ENCODE measurements around the gene ZBBX.

The ZBBX gene

DNA sequence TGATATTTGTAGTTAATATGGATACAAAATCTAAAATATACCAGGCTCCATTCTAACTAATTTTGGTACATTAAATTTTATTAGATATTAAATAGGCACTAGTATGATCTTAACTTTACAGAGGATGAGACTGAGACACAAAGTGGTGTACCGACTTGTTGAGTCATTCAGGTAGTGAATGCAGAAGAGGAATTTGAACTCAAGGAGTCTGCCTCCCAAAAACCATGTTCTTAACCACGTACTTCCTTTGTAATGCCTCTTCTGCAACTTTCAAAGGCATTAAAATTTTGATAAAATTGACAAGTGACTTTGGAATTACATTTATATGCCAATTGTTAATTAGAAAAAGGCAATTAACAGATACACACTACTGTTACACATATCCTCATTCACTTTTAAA is 61.8 kb downstream of the ZBBX start:
- DNase-seq (ENCODE audit: low read depth): no peak

- no peak for DNase-seq (ENCODE audit: low read depth)
Measured at GRCh38 chr3:167306319-167306718, 73.8 kb downstream of the ZBBX start.

GRCh38 chr3:167305340-167305890 is 74.7 kb downstream of the ZBBX start:
- DNase-seq (ENCODE audit: low read depth): no peak

DNA sequence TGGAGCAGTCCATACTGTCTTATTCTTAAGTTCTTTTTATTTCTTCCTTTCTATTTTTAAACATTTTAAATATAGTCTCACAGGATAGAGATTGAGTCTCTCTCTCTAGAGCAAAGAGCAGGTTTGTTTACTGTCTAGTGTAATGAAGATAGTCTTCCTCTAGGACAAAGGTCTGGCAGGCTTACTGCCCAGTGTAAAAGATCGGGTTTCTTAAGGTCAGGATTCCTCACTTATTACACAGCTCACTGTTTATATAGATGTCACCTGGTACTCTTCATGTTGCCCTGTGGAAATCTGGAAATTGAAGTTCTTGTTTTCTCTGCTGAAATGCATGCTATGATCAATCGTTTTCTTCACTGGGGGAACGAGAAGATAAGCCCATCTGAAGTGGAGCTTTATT is 76.0 kb downstream of the ZBBX start:
- peak; percentile 33 for DNase-seq (ENCODE audit: low read depth)

- DNase-seq (ENCODE audit: low read depth): no peak
Measured at GRCh38 chr3:167302678-167303077, 77.4 kb downstream of the ZBBX start.

- no peak for DNase-seq (ENCODE audit: low read depth)
Measured at GRCh38 chr3:167300207-167300606, 79.9 kb downstream of the ZBBX start.

DNA sequence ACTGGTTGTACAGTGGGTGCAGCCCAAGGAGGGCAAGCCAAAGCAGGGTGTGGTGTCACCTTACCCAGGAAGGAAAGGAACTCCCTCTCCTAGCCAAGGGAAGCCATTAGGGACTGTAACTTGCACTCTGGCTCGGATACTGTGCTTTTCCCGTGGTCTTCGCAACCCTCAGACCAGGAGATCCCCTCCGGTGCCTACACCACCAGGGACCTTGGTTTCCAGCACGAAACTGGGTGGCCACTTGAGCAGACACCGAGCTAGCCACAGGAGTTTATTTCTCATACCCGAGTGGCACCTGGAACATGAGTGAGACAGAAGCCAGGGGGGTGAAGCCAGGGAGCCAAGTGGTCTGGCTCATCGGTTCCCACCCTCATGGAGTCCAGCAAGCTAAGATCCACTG is 90.7 kb downstream of the ZBBX start:
- no peak for DNase-seq (ENCODE audit: low read depth)

GRCh38 chr3:167288737-167289136 is 91.4 kb downstream of the ZBBX start:
- no peak for DNase-seq (ENCODE audit: low read depth)

DNA sequence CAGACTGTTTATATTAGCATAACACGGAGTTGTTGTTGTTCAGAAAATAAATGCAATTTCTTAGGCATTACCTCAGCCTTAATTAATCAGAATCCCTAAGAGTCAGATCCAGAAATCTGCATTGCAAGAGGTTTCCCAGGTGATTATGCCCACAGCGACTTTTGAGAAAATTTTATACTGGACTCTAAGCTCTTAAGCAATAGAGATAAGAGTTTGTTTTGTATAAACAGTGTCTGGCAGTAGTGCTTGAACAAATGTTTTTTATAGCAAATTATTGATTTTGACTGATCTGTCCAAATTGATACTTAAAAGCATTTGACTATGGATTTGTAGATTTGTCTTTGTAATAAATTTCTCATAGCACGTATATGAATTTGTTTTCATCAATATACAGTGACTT is 92.8 kb downstream of the ZBBX start:
- DNase-seq (ENCODE audit: low read depth): no peak

DNA sequence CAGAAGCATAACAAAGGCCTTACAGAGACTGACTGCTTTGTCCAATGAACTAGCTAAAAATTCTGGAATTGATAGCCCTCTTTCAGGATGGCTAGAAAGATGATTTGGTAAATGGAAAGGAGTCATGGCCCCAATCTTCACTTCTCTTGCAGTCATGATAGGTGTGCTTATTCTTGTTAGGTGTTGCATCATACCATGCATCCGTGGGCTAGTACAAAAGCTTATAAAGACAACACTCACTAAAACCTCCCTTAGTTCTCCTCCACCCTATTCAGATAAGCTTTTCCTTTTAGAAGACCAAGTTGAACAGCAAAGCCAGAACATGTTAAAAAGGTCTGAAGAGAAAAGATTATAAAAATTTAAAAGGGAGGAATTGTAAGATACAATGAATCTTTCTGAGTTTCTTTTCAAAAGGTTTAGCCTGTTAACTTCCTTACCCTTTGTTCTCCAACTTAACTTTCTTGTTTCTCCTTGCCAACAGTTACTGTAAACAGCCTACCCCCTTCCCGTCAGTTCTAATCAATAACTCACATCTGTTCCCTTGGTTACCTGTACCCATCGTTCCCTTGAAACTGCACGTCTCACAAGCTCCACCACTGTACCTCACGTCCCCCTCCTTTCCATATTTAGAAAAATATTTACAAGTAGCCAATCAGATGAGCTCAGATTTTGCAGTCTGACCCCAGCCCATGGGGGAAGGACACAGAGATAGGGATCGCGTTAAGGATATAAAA is 105.8 kb downstream of the ZBBX start:
- DNase-seq (ENCODE audit: low read depth): no peak

DNA sequence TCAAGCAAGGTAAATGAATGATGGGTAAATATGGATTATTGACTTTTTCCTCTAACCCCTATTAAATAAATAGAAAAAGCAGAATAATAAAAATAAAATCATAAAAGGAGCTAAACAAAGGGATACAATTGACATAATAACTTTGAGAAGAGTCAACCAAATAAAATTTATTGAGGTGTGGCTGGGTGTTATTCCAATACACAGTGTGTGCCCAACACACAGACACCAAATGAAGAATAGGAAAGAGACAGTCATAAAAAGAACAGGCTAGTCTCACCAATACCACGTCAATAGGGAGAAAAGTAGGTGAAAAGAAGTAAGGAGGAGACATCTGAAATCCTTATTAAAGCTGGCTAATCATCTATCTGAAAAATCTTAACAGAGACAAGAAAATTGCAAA is 127.1 kb downstream of the ZBBX start:
- DNase-seq (ENCODE audit: low read depth): no peak

DNA sequence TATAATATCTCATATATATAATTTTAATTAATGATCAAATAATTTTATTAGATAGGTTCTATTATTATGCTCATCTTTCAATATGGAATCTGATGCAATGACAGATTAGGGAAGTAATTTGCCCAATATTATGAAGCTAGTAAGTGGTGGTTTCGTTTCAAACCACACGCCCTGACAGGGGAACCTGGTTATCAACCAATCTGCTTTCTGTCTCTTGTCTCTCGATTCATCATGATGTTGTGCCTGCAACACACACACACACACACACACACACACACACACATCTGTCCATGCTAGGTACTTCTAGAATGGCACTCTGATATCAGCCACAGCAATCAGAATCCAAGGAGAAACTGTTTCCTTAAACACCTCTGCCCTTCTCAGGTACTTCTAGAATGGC is 128.4 kb downstream of the ZBBX start:
- no peak for DNase-seq (ENCODE audit: low read depth)

GRCh38 chr3:167246252-167246651 is 133.8 kb downstream of the ZBBX start:
- DNase-seq (ENCODE audit: low read depth): no peak

DNA sequence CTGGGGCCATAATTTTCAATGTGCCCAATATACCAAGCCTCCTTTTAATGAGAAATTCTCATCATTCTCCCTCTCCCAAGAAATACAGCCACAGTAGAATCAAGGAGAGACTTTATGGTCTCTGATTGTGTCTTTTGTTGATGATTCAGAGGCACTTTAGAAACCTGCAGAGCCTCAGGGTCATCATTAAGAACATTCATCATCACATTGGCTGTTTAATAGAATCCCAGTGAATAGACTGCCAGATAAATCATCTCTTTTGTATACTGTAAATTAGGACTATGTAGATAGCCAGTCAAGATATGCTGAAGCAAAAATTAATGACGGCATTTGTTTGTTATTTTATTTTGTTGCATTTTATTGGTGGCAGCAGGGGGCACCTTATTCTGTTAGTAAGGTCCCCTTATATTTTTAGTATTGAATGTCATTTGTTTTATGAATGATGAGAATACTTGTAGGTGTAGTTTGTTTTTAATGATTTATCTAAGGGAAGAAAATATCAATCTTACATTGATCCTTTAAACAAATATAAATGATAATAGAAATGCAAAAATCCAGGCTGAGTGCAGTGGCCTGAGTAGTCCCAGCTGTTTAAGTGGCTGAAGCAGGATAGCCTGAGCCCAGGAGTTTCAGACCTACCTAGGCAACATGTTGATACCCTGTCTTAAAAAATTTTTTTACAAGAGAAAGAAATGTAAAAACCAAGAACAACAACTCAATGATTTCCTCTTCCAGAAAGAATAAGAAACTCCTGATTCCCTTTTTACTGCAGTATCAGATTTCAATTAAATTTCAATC is 138.8 kb downstream of the ZBBX start:
- DNase-seq (ENCODE audit: low read depth): no peak

GRCh38 chr3:167228135-167228534 is 152.0 kb downstream of the ZBBX start:
- DNase-seq (ENCODE audit: low read depth): peak; percentile 81

DNA sequence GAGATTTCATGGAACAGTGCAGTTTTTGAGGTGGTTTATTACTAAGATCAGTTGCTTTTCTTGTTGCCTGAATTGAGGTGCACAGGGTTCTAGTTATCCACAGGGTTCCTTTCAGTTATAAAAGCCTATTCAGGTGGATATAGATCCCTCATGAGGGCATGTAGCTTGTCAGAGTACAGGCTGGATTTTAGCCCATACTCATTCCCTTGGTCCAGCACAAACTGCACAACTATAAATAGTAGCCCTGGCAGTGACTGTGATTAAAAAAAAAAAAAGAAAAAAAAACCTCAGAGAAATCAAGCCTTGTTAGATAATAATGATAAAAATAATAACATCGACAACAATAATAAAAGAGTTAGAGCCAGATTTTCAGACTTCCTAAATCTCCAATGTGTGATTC is 154.3 kb downstream of the ZBBX start:
- no peak for DNase-seq (ENCODE audit: low read depth)

GRCh38 chr3:167209011-167209410 is 171.1 kb downstream of the ZBBX start:
- DNase-seq (ENCODE audit: low read depth): no peak

GRCh38 chr3:167203062-167203461 is 177.0 kb downstream of the ZBBX start:
- no peak for DNase-seq (ENCODE audit: low read depth)

DNA sequence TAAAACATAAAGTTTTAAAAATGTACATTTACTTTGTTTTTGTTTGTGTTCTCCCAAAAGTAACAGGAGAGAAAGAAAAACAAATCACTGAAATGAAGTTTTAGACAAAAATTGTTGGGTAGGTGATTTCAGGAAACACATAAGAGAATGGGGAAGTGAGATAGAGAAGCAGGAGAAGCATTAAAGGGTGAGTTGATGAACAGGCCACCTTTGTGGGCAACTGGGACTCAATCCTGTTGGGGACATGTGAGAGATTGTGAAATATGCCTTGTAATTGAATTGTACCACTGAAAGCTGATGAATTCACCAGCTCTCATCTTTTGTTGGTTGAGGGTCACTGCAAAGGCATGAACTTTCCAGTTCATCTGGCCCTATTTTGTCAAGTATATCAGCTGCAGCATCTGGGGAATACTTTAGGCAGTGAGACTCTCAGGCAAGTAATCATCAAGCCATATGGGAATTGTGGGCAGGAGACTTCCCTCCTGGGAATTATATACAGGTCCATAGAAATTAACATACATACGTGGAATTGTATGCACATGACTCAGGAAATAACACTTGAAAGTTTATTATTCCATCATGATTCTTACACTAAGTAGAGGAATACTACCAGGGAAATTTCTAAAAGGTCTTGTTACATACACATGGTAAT is 181.0 kb downstream of the ZBBX start:
- DNase-seq (ENCODE audit: low read depth): no peak

Measured in amniotic epithelial cell (primary cell).